ENCODE results near the gene TULP4. TPM values are rescaled to one million over a fixed set of nuclear protein-coding genes. Genes with fewer than 3 reads are reported as not detected.

Gene TULP4
- total and polyA plus RNA-seq, 7 experiments from 2014 or later = 33.3 to 79.0 (median 51.8) TPM

DNA sequence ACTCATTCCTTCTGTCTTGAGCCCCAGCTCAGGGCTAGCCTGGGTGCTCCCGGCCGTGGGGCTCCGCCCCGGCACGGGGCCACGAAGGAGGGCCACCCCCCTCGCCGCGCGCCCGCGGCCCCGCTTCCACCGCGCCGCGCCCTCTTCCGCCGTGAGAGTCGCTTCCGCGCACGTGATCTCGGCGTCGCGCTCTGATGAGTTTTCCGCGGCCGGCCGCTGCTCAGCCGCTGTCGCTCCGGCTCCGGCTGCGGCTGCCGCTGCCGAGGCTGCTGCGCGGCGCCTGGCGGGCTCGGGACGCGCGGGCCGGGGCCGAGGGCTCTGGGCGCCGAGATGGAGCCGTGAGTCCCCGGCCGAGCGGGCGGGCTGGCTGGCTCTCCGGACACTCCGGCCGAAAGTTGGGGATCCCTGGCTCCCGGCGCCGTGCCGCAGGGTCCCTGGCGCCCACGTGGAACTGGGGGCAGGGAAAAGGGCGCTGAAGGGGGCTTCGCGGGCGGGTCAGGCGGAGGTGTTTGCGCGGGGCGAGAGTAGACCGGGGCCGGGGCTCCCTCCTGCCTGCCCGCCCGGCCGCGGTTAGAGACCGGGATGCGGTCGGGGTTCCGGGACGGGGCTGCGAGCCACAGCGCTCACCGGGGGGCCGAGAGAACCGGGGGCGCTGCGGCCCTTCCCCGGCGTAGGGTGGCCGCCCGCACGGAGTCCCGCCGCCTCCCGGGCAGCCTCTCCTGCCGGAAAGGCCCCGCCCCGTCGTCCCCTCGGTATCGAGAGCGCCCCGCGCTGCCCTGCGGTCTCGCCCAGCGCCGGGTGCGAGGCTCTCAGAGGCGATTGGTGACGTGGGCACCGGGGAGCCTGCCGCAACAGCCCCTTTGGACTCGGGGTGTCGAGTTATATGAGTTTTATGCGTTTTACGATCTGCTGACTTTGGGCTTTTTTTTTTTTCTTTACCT, 247.9 kb downstream of the TULP4 start, which contains the start of gene TMEM181:
Gene TMEM181 (plus strand): TSS at position 197 of the 941 bp plus-strand sequence. CDS start 134 bp downstream, at position 331.
- Mint-ChIP-seq H3K9me3 (no peaks in the 10 kb centered on the region), H3K27me3 (peaks cover 0 to 17% (median 0%) of the 10 kb centered on the region in 5 donors), H3K27ac (peak within 1 kb of the TSS; percentile 93 to 97 (median 94)), H3K4me3 (peak within 1 kb of the TSS; percentile 90 to 98 (median 94)), H3K4me1 (peaks cover 26 to 46% (median 44%) of the 10 kb centered on the region in 7 donors), H3K36me3 (peaks cover 0 to 6% (median 0%) of the 10 kb centered on the region in 5 donors)
- H3K27ac ChIP-seq (ENCODE audit: low read depth, low read length) = peak within 1 kb of the TSS; percentile 94
- ATAC-seq = peak; percentile 96
- peak within 1 kb of the TSS; percentile 76 for H3K4me3 ChIP-seq (ENCODE audit: low read length)
- ChIA-PET CTCF (interaction anchor here (0.9 kb wide), 1 partner anchor 8 kb away, joined by 3 read pairs; no protein-coding TSS in a partner anchor), POLR2A (interaction anchor here (0.9 to 2.7 kb wide), 4 partner anchors 8 to 93 kb away, joined by 4 to 13 read pairs (median 6); no protein-coding TSS in a partner anchor)
- intact Hi-C loops (cut with micrococcal nuclease) = loop anchor here (1.0 to 10.0 kb wide), 15 partner anchors 23 to 1285 kb away; partner anchors contain the start of genes DYNLT1 (in 2 of the 2), GTF2H5 (in 2 of the 2) and SERAC1 (in 2 of the 2)
- no peaks in the 10 kb centered on the region for H3K27me3 ChIP-seq (ENCODE audit: control insufficient read depth in 2 of 2, insufficient read depth in 2 of 2, low read length in 2 of 2)
- no peaks in the 10 kb centered on the region for H3K9me3 ChIP-seq (ENCODE audit: control insufficient read depth in 2 of 3, low read length in 3 of 3)
- DNase-seq = peak; percentile 73 to 87 (median 86)
- H3K36me3 ChIP-seq (ENCODE audit: control insufficient read depth in 2 of 3, insufficient read depth in 3 of 3, low read length in 3 of 3) = peaks cover 0 to 6% (median 0%) of the 10 kb centered on the region in 3 experiments
- peaks cover 30 to 38% of the 10 kb centered on the region in 2 donors for H3K4me1 ChIP-seq (ENCODE audit: control insufficient read depth in 2 of 2, insufficient read depth in 2 of 2, low read length in 2 of 2)

DNA sequence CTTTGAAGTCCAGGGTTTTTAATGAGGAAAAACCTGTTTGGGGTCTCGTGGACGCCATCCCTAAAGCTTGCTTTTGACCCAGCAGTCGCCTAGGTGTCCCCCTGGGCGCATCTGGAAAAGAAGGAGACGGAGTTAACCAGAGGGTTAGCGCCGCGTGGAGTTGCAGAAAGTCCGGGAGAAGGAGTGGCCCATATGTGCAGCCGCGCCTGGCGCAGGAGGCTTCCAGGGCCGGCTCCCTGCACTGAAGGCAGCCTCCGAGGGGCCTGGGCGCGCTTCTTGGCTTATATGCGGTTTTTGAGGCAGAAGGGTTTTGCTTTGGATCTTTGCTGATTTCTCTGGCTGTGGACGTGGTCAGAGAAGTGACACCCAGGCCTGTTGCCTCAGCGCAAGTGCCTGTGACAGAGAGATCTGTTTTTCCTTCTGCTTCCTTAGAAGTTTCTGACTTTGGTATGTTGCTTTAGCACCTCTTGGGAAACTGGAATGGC, 248.6 kb downstream of the TULP4 start:
- DNase-seq (peak in 1 of 9 donors; percentile 32), ATAC-seq (no peak)
- intact Hi-C loops (cut with micrococcal nuclease) = loop anchor here (1.0 to 10.0 kb wide), 15 partner anchors 24 to 1286 kb away; partner anchors contain the start of genes DYNLT1 (in 2 of the 2), GTF2H5 (in 2 of the 2) and SERAC1 (in 2 of the 2)
- peaks cover 31 to 52% (median 50%) of the 10 kb centered on the region in 7 donors for H3K4me1 Mint-ChIP-seq
- H3K27ac ChIP-seq (ENCODE audit: low read depth, low read length) = peak overlapping the region; percentile 94
- H3K9me3 Mint-ChIP-seq = no peaks in the 10 kb centered on the region
- peak overlapping the region; percentile 90 to 98 (median 94) for H3K4me3 Mint-ChIP-seq
- no peaks in the 10 kb centered on the region for H3K9me3 ChIP-seq (ENCODE audit: control insufficient read depth in 2 of 3, low read length in 3 of 3)
- H3K27me3 Mint-ChIP-seq = peaks cover 0 to 12% (median 0%) of the 10 kb centered on the region in 5 donors
- CTCF ChIA-PET = no interaction called here
- POLR2A ChIA-PET = interaction anchor here (1.0 kb wide), 1 partner anchor 8 kb away, joined by 3 read pairs; no protein-coding TSS in a partner anchor
- peak overlapping the region; percentile 76 for H3K4me3 ChIP-seq (ENCODE audit: low read length)
- H3K27me3 ChIP-seq (ENCODE audit: control insufficient read depth in 2 of 2, insufficient read depth in 2 of 2, low read length in 2 of 2) = no peaks in the 10 kb centered on the region
- H3K36me3 Mint-ChIP-seq = peaks cover 0 to 6% (median 0%) of the 10 kb centered on the region in 5 donors
- peaks cover 30 to 45% of the 10 kb centered on the region in 2 donors for H3K4me1 ChIP-seq (ENCODE audit: control insufficient read depth in 2 of 2, insufficient read depth in 2 of 2, low read length in 2 of 2)
- H3K27ac Mint-ChIP-seq = peak overlapping the region; percentile 93 to 97 (median 94)
- H3K36me3 ChIP-seq (ENCODE audit: control insufficient read depth in 2 of 3, insufficient read depth in 3 of 3, low read length in 3 of 3) = peaks cover 0 to 6% (median 0%) of the 10 kb centered on the region in 3 experiments

Other genes with a start within 250 kb of the TULP4 start
- 1 to 10 TPM; 2.4 to 5.4 (median 4.6) TPM for gene SERAC1, start 144.2 kb upstream of the TULP4 start, total RNA-seq
- gene SERAC1, start 144.2 kb upstream of the TULP4 start, polyA plus RNA-seq = 1 to 10 TPM; 2.4 to 2.6 TPM
- gene GTF2H5, start 144.1 kb upstream of the TULP4 start, total RNA-seq = 10 to 100 TPM in 4 of 5 experiments, 1 to 10 TPM in 1; 6.2 to 21.8 (median 16.4) TPM
- 10 to 100 TPM; 13.4 to 22.9 TPM for gene GTF2H5, start 144.1 kb upstream of the TULP4 start, polyA plus RNA-seq
- gene TMEM181, start 247.6 kb downstream of the TULP4 start, total RNA-seq = 10 to 100 TPM; 14.9 to 17.2 (median 16.5) TPM
- gene TMEM181, start 247.6 kb downstream of the TULP4 start, polyA plus RNA-seq = 1 to 10 TPM; 1.9 to 3.6 TPM

Measured in naive thymus-derived CD4-positive, alpha-beta T cell (primary cell).